ENCODE results near the gene SGPP2. TPM values are rescaled to one million over a fixed set of nuclear protein-coding genes. Genes with fewer than 3 reads are reported as not detected.
A peak's percentile ranks its signal among the peaks of the same experiment; 100 is the strongest.

SGPP2 gene
- total RNA-seq, 1 experiment from 2014 or later, result 0.57 TPM

GRCh38 chr2:222470802-222471468, 46.6 kb downstream of the SGPP2 start:
- CTCF ChIA-PET, result interaction anchor here (0.6 kb wide), 1 partner anchor 22 kb away, joined by 4 read pairs; no protein-coding TSS in a partner anchor
- H3K36me3 ChIP-seq (ENCODE audit: low read depth), result no peaks in the 10 kb centered on the region
- peaks cover 14% of the 10 kb centered on the region; the same call in 1 of the 2 replicates for H3K4me1 ChIP-seq (replicated peaks; ENCODE audit: insufficient read depth)
- POLR2A ChIA-PET (ENCODE audit: unreplicated experiment), result no interaction called here
- H3K27ac ChIP-seq, result no peak overlapping the region
- peak overlapping the region; percentile 4; the same call in 1 of the 2 replicates for H3K4me2 ChIP-seq
- no peaks in the 10 kb centered on the region for H4K20me1 ChIP-seq (ENCODE audit: insufficient read depth)
- H3K79me2 ChIP-seq (ENCODE audit: low read depth), result no peaks in the 10 kb centered on the region
- no peaks in the 10 kb centered on the region for H3K9me2 ChIP-seq (ENCODE audit: insufficient read depth)
- H3K27me3 ChIP-seq (ENCODE audit: insufficient read depth, low read depth), result no peaks in the 10 kb centered on the region
- DNase-seq, result peak; percentile 25 to 65
- no TSS peak for BruUV-seq (replicated peaks)
- TF ChIP-seq, protein P1, sequence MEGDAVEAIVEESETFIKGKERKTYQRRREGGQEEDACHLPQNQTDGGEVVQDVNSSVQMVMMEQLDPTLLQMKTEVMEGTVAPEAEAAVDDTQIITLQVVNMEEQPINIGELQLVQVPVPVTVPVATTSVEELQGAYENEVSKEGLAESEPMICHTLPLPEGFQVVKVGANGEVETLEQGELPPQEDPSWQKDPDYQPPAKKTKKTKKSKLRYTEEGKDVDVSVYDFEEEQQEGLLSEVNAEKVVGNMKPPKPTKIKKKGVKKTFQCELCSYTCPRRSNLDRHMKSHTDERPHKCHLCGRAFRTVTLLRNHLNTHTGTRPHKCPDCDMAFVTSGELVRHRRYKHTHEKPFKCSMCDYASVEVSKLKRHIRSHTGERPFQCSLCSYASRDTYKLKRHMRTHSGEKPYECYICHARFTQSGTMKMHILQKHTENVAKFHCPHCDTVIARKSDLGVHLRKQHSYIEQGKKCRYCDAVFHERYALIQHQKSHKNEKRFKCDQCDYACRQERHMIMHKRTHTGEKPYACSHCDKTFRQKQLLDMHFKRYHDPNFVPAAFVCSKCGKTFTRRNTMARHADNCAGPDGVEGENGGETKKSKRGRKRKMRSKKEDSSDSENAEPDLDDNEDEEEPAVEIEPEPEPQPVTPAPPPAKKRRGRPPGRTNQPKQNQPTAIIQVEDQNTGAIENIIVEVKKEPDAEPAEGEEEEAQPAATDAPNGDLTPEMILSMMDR (conservative IDR thresholded peaks at IDR 0.05), result no peak
- TF ChIP-seq EZH2 (IDR thresholded peaks at IDR 0.05; ENCODE audit: low read depth), result no peak
- no peak overlapping the region for H2AFZ ChIP-seq
- H3K4me3 ChIP-seq, result no peak overlapping the region
- H3K9me3 ChIP-seq (ENCODE audit: insufficient read depth, low read depth), result no peaks in the 10 kb centered on the region
- no peaks in the 10 kb centered on the region; the same call in 1 of the 2 replicates for H3F3A ChIP-seq (ENCODE audit: insufficient read depth, low read depth)
- intact Hi-C loops (cut with micrococcal nuclease; ENCODE audit: unreplicated experiment), result no loop called here

DNA sequence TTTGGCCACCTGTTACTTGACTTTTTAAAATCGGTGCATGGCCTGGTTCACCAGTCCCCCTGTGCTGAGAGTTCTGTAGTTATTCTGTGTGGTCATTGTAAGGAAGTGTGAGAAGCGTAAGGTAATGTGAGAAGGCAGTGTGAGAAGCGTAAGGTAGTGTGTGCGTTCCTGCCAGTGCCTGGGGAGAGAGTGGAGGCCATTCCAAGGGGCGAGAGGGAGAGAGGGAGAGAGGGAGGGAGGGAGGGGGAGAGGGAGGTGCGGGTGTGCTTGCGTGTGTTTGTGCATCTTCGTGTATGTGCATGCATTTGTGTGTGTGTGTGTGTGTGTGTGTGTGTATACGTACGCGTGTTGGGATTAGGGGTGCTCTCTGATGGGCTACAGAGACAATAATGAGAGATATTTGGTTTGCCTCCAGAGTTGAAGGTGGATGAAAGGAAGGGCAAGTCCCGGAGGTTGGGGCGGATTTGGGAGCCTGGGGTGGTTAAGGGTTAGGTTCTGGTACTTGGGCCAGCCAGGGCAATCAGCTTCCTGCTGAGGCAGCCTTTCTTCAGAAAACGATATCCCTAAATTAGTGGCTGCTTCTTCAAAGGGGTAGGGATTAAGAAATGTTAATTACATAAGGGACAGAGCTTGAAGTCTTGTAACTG, 53.7 kb downstream of the SGPP2 start:
- Histone ChIP-seq H3K4me2 (no peak overlapping the region), H3K36me3 (ENCODE audit: low read depth) (no peaks in the 10 kb centered on the region), H3K27me3 (ENCODE audit: insufficient read depth, low read depth) (no peaks in the 10 kb centered on the region), H3F3A (ENCODE audit: insufficient read depth, low read depth) (0 out of 2 replicates have a peak, but pooled peaks cover 3% of the 10 kb centered on the region), H3K9me3 (ENCODE audit: insufficient read depth, low read depth) (no peaks in the 10 kb centered on the region), H2AFZ (no peak overlapping the region), H3K27ac (no peak overlapping the region), H3K4me3 (no peak overlapping the region), H4K20me1 (ENCODE audit: insufficient read depth) (no peaks in the 10 kb centered on the region), H3K79me2 (ENCODE audit: low read depth) (no peaks in the 10 kb centered on the region), H3K4me1 (replicated peaks; ENCODE audit: insufficient read depth) (no peaks in the 10 kb centered on the region), H3K9me2 (ENCODE audit: insufficient read depth) (no peaks in the 10 kb centered on the region)
- CTCF ChIA-PET, result no interaction called here
- DNase-seq, result no peak
- intact Hi-C loops (cut with micrococcal nuclease; ENCODE audit: unreplicated experiment), result no loop called here
- TF ChIP-seq, protein P1 (conservative IDR thresholded peaks at IDR 0.05), result no peak
- TF ChIP-seq EZH2 (IDR thresholded peaks at IDR 0.05; ENCODE audit: low read depth), result no peak
- POLR2A ChIA-PET (ENCODE audit: unreplicated experiment), result no interaction called here
- BruUV-seq (replicated peaks), result no TSS peak

- TF ChIP-seq, protein P1 (conservative IDR thresholded peaks at IDR 0.05), result no peak
- TF ChIP-seq EZH2 (IDR thresholded peaks at IDR 0.05; ENCODE audit: low read depth), result no peak
- intact Hi-C loops (cut with micrococcal nuclease; ENCODE audit: unreplicated experiment), result loop anchor here (5.0 kb wide), 1 partner anchor 58 kb away; the partner anchor contains the start of gene SGPP2
- Histone ChIP-seq H4K20me1 (ENCODE audit: insufficient read depth) (no peaks in the 10 kb centered on the region), H3K4me2 (no peak overlapping the region), H3K9me2 (ENCODE audit: insufficient read depth) (no peaks in the 10 kb centered on the region), H3K79me2 (ENCODE audit: low read depth) (no peaks in the 10 kb centered on the region), H3K27me3 (ENCODE audit: insufficient read depth, low read depth) (no peaks in the 10 kb centered on the region), H2AFZ (no peak overlapping the region), H3K27ac (no peak overlapping the region), H3K36me3 (ENCODE audit: low read depth) (no peaks in the 10 kb centered on the region), H3F3A (ENCODE audit: insufficient read depth, low read depth) (0 out of 2 replicates have a peak, but pooled peaks cover 3% of the 10 kb centered on the region), H3K9me3 (ENCODE audit: insufficient read depth, low read depth) (no peaks in the 10 kb centered on the region), H3K4me3 (no peak overlapping the region), H3K4me1 (replicated peaks; ENCODE audit: insufficient read depth) (no peaks in the 10 kb centered on the region)
- BruUV-seq (replicated peaks), result no TSS peak
- ChIA-PET POLR2A (ENCODE audit: unreplicated experiment) (no interaction called here), CTCF (no interaction called here)
- no peak for DNase-seq
These were observed 55.5 kb downstream of the SGPP2 start for GRCh38 chr2:222479859-222480258.

Measured in PC-9 (cell line).